ENCODE results near the gene KRT8. TPM values are rescaled to one million over a fixed set of nuclear protein-coding genes. Genes with fewer than 3 reads are reported as not detected.

The KRT8 gene
- total RNA-seq, 1 donor from 2014 or later, result 18.6 TPM

- Mint-ChIP-seq H3K27me3 (ENCODE audit: unreplicated experiment) (no peaks in the 10 kb centered on the region), H3K9me3 (ENCODE audit: unreplicated experiment) (no peaks in the 10 kb centered on the region), H3K27ac (ENCODE audit: unreplicated experiment) (peak overlapping the region; percentile 27), H3K36me3 (ENCODE audit: unreplicated experiment) (no peaks in the 10 kb centered on the region), H3K4me1 (ENCODE audit: unreplicated experiment) (peaks cover 22% of the 10 kb centered on the region), H3K4me3 (ENCODE audit: unreplicated experiment) (no peak overlapping the region)
- DNase-seq (ENCODE audit: extremely low spot score, unreplicated experiment), result no peak
- no peak for TF ChIP-seq CTCF (IDR thresholded peaks at IDR 0.05)
Measured at GRCh38 chr12:52896190-52897100, 8.4 kb downstream of the KRT8 start.

- Mint-ChIP-seq H3K36me3 (ENCODE audit: unreplicated experiment) (no peaks in the 10 kb centered on the region), H3K4me1 (ENCODE audit: unreplicated experiment) (peaks cover 22% of the 10 kb centered on the region), H3K4me3 (ENCODE audit: unreplicated experiment) (no peak overlapping the region), H3K27me3 (ENCODE audit: unreplicated experiment) (no peaks in the 10 kb centered on the region), H3K9me3 (ENCODE audit: unreplicated experiment) (no peaks in the 10 kb centered on the region), H3K27ac (ENCODE audit: unreplicated experiment) (no peak overlapping the region)
- TF ChIP-seq CTCF (IDR thresholded peaks at IDR 0.05), result no peak
- no peak for DNase-seq (ENCODE audit: extremely low spot score, unreplicated experiment)
Measured at GRCh38 chr12:52895726-52896189, 9.1 kb downstream of the KRT8 start.

- Mint-ChIP-seq H3K27ac (ENCODE audit: unreplicated experiment) (no peak overlapping the region), H3K4me3 (ENCODE audit: unreplicated experiment) (no peak overlapping the region), H3K9me3 (ENCODE audit: unreplicated experiment) (no peaks in the 10 kb centered on the region), H3K27me3 (ENCODE audit: unreplicated experiment) (no peaks in the 10 kb centered on the region), H3K36me3 (ENCODE audit: unreplicated experiment) (no peaks in the 10 kb centered on the region), H3K4me1 (ENCODE audit: unreplicated experiment) (peaks cover 26% of the 10 kb centered on the region)
- DNase-seq (ENCODE audit: extremely low spot score, unreplicated experiment), result no peak
- TF ChIP-seq CTCF (IDR thresholded peaks at IDR 0.05), result no peak
Measured at GRCh38 chr12:52892974-52893373, 11.9 kb downstream of the KRT8 start.

- H3K36me3 Mint-ChIP-seq (ENCODE audit: unreplicated experiment), result no peaks in the 10 kb centered on the region
- no peak overlapping the region for H3K4me3 Mint-ChIP-seq (ENCODE audit: unreplicated experiment)
- H3K9me3 Mint-ChIP-seq (ENCODE audit: unreplicated experiment), result no peaks in the 10 kb centered on the region
- DNase-seq (ENCODE audit: extremely low spot score, unreplicated experiment), result no peak
- no peak overlapping the region for H3K27ac Mint-ChIP-seq (ENCODE audit: unreplicated experiment)
- H3K27me3 Mint-ChIP-seq (ENCODE audit: unreplicated experiment), result no peaks in the 10 kb centered on the region
- H3K4me1 Mint-ChIP-seq (ENCODE audit: unreplicated experiment), result peaks cover 26% of the 10 kb centered on the region
- no peak for TF ChIP-seq CTCF (IDR thresholded peaks at IDR 0.05)
Measured at GRCh38 chr12:52892207-52892852, 12.5 kb downstream of the KRT8 start.

- Mint-ChIP-seq H3K4me1 (ENCODE audit: unreplicated experiment) (peaks cover 20% of the 10 kb centered on the region), H3K9me3 (ENCODE audit: unreplicated experiment) (no peaks in the 10 kb centered on the region), H3K27me3 (ENCODE audit: unreplicated experiment) (no peaks in the 10 kb centered on the region), H3K36me3 (ENCODE audit: unreplicated experiment) (no peaks in the 10 kb centered on the region), H3K4me3 (ENCODE audit: unreplicated experiment) (no peak overlapping the region), H3K27ac (ENCODE audit: unreplicated experiment) (no peak overlapping the region)
- DNase-seq (ENCODE audit: extremely low spot score, unreplicated experiment), result no peak
- TF ChIP-seq CTCF (IDR thresholded peaks at IDR 0.05), result no peak
Measured at GRCh38 chr12:52891044-52891443, 13.8 kb downstream of the KRT8 start.

All from osteocyte (in vitro differentiated cells).